GM23338 (cell line): Measurements from ENCODE around the gene PTP4A2. TPM values are rescaled to one million over a fixed set of nuclear protein-coding genes. Genes with fewer than 3 reads are reported as not detected.
A peak's percentile ranks its signal among the peaks of the same experiment; 100 is the strongest.

ENCODE experiments used
- ATAC-seq: fragments of 200-7000 bp; cut with Tn5 transposase; 3 replicates; pipeline ENCODE4 v1.9.1; 2020
- DNase-seq: peaks from one replicate; pipeline ENCODE4 v3.0.0-alpha.2; 2015; ENCODE audit warnings: low spot score
- H2AFZ ChIP-seq: fragments of 200-600 bp; sonication (generic); 2 replicates; pipeline ENCODE4 v1.8.0; 2016; ENCODE audit warnings: antibody characterized with exemption, mild to moderate bottlenecking, moderate library complexity
- H3F3A ChIP-seq: fragments of 200-600 bp; sonication (generic); replicated peaks from 2 replicates; pipeline ENCODE4 v1.8.0; 2017; ENCODE audit warnings: antibody characterized with exemption, mixed run types, low read depth
- H3K27ac ChIP-seq: fragments of 200-600 bp; sonication (generic); 2 replicates; pipeline ENCODE4 v1.6.1; 2016; ENCODE audit warnings: low read depth
- H3K27me3 ChIP-seq: fragments of 200-600 bp; sonication (generic); 2 replicates; pipeline ENCODE4 v1.8.0; 2016; ENCODE audit warnings: mild to moderate bottlenecking, mixed run types, moderate library complexity; ENCODE audit not compliant: insufficient read depth
- H3K36me3 ChIP-seq: fragments of 200-600 bp; sonication (generic); 2 replicates; pipeline ENCODE4 v1.8.0; 2016; ENCODE audit warnings: mild to moderate bottlenecking; ENCODE audit not compliant: insufficient read depth
- H3K4me1 ChIP-seq: fragments of 200-600 bp; sonication (generic); 2 replicates; pipeline ENCODE4 v1.8.0; 2016; ENCODE audit warnings: mild to moderate bottlenecking, moderate library complexity; ENCODE audit not compliant: insufficient read depth
- H3K4me2 ChIP-seq: fragments of 200-600 bp; sonication (generic); 2 replicates; pipeline ENCODE4 v1.7.1; 2017; ENCODE audit warnings: mixed run types
- H3K4me3 ChIP-seq: fragments of 200-600 bp; sonication (generic); 2 replicates; pipeline ENCODE4 v1.6.1; 2016; ENCODE audit warnings: mixed run types
- H3K79me2 ChIP-seq: fragments of 200-600 bp; sonication (generic); replicated peaks from 2 replicates; pipeline ENCODE4 v1.8.0; 2017; ENCODE audit warnings: mild to moderate bottlenecking; ENCODE audit not compliant: insufficient read depth
- H3K9me2 ChIP-seq: fragments of 200-600 bp; sonication (generic); 2 replicates; pipeline ENCODE4 v1.8.0; 2017; ENCODE audit not compliant: insufficient read depth
- H4K20me1 ChIP-seq: fragments of 200-600 bp; sonication (generic); replicated peaks from 2 replicates; pipeline ENCODE4 v1.8.0; 2017; ENCODE audit warnings: mild to moderate bottlenecking; ENCODE audit not compliant: insufficient read depth
- H3K27ac Mint-ChIP-seq: 2 replicates; pipeline ENCODE4 v1.8.0; 2020; ENCODE audit warnings: inconsistent platforms, mild to moderate bottlenecking, moderate library complexity, mixed read lengths
- H3K27me3 Mint-ChIP-seq: 3 replicates; pipeline ENCODE4 v1.8.0; 2022; ENCODE audit warnings: low read depth, mild to moderate bottlenecking, moderate library complexity, mixed read lengths, inconsistent platforms; ENCODE audit not compliant: insufficient read depth, poor library complexity
- H3K36me3 Mint-ChIP-seq: 3 replicates; pipeline ENCODE4 v1.8.0; 2021; ENCODE audit warnings: low read depth, mild to moderate bottlenecking, inconsistent platforms, moderate library complexity, mixed read lengths
- H3K4me1 Mint-ChIP-seq: 3 replicates; pipeline ENCODE4 v1.8.0; 2020; ENCODE audit warnings: mild to moderate bottlenecking, inconsistent platforms, mixed read lengths
- H3K4me3 Mint-ChIP-seq: 3 replicates; pipeline ENCODE4 v1.8.0; 2021; ENCODE audit warnings: moderate library complexity, mild to moderate bottlenecking, inconsistent platforms, mixed read lengths
- H3K9me3 Mint-ChIP-seq: 3 replicates; pipeline ENCODE4 v1.8.0; 2020; ENCODE audit warnings: moderate library complexity, mild to moderate bottlenecking, inconsistent platforms, mixed read lengths
- CTCF ChIP-seq, 2 experiments: fragments of 200-600 bp in 1 of 2; sonication (generic) in 1 of 2; conservative IDR thresholded peaks; 2 replicates each; pipeline versions ENCODE4 v1.5.1 to v1.6.1; 2016 to 2017; ENCODE audit warnings: antibody characterized with exemption in 2 of 2, low read depth in 2 of 2, mild to moderate bottlenecking in 2 of 2, moderate library complexity in 1 of 2
- EZH2 ChIP-seq: fragments of 200-600 bp; sonication (generic); IDR thresholded peaks from one replicate; pipeline ENCODE4 v1.8.0; 2017; ENCODE audit warnings: antibody characterized with exemption, mild to moderate bottlenecking, low read depth; ENCODE audit not compliant: unreplicated experiment
- EZH2phosphoT487 ChIP-seq: fragments of 200-600 bp; sonication (generic); IDR thresholded peaks from one replicate; pipeline ENCODE4 v1.8.1; 2018; ENCODE audit warnings: antibody characterized with exemption; ENCODE audit not compliant: unreplicated experiment
- JUNB ChIP-seq: IDR thresholded peaks from one replicate; pipeline ENCODE4 v1.6.1; 2016; ENCODE audit warnings: antibody characterized with exemption; ENCODE audit not compliant: unreplicated experiment
- REST ChIP-seq: IDR thresholded peaks from one replicate; pipeline ENCODE4 v1.6.1; 2018; ENCODE audit warnings: antibody characterized with exemption; ENCODE audit not compliant: unreplicated experiment
- STAT1 ChIP-seq: IDR thresholded peaks from one replicate; pipeline ENCODE4 v1.6.1; 2016; ENCODE audit warnings: antibody characterized with exemption; ENCODE audit not compliant: unreplicated experiment
- ZNF462 ChIP-seq: fragments of 250-450 bp; sonication (Bioruptor Pico); IDR thresholded peaks from 2 replicates; pipeline ENCODE4 v1.5.0; 2020; ENCODE audit warnings: mild to moderate bottlenecking, moderate library complexity
- polyA plus RNA-seq: library from polyadenylated mRNA; unstranded; fragments of >200 nt; fragmentation: Nextera tagmentation; extraction: Ambion mirVana; gene quantifications from 2 replicates; pipeline ENCODE4 v1.2.1, GENCODE V29; 2016
- total RNA-seq: library from RNA; depleted of rRNA; stranded (reverse); fragments of >200 nt; shearing (Covaris generic); gene quantifications from 2 replicates; pipeline ENCODE4 v1.2.3, GENCODE V29; 2014

PTP4A2 gene
- total and polyA plus RNA-seq, 2 experiments from 2014 or later: 153 to 260 TPM

DNA sequence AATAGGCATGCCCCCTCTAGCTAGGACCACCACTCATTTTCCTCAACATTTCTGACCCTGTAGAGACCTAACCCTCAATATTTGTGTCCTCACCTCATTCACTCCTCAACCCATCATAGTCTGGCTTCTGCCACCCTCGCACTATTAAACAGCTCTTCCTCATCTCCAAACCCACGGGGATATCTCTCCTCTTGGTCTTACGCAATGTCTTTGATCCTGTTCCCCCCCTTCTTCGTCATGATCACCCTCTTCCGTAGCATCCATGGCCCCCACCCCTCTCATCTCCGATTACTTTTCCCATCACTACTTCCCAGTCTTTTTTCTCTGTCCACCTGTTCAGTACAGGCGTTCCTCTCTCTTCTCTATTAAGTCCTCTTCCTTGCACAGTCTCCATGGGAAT, 70.6 kb downstream of the PTP4A2 start (continued):
- no peak for TF ChIP-seq EZH2phosphoT487
- TF ChIP-seq JUNB: no peak
- TF ChIP-seq EZH2: no peak

- H3K9me2 ChIP-seq: no peaks in the 10 kb centered on the region
- no peaks in the 10 kb centered on the region for H3F3A ChIP-seq
- 0 out of 4 replicates have a peak, but pooled peaks of 1 of the 2 experiments have one; percentile 2 for TF ChIP-seq CTCF (conservative IDR thresholded peaks at IDR 0.05; ENCODE audit: low read depth in 2 of 2)
- TF ChIP-seq STAT1: no peak
- TF ChIP-seq EZH2phosphoT487: no peak
- TF ChIP-seq REST: no peak
- no peak for TF ChIP-seq JUNB
- TF ChIP-seq ZNF462 (CRISPR knock-in tag): no peak
- no peak for DNase-seq
- Mint-ChIP-seq H3K27me3 (peaks cover 6% of the 10 kb centered on the region), H3K9me3 (no peaks in the 10 kb centered on the region), H3K27ac (no peak overlapping the region), H3K4me3 (no peak overlapping the region), H3K36me3 (no peaks in the 10 kb centered on the region), H3K4me1 (peaks cover 5% of the 10 kb centered on the region; the same call in 2 of the 3 replicates)
- H3K4me3 ChIP-seq: no peak overlapping the region
- H3K36me3 ChIP-seq: no peaks in the 10 kb centered on the region
- no peaks in the 10 kb centered on the region for H3K4me1 ChIP-seq
- H3K79me2 ChIP-seq: no peaks in the 10 kb centered on the region
- no peaks in the 10 kb centered on the region for H3K27me3 ChIP-seq
- H4K20me1 ChIP-seq: no peaks in the 10 kb centered on the region
- no peak overlapping the region for H3K27ac ChIP-seq
- H2AFZ ChIP-seq: peak overlapping the region; percentile 76
- no peak; the same call in 2 of the 3 replicates for ATAC-seq
- no peak overlapping the region for H3K4me2 ChIP-seq
These were observed 71.6 kb downstream of the PTP4A2 start for GRCh38 chr1:31866450-31867032.
